HG03342 (cell line): Measurements from ENCODE around the gene FAM107B.
"Not testable (repeated sequence)": the region's sequence is repeated elsewhere in the genome, so short reads cannot be mapped to it uniquely, and the experiment has no call there.

Experiments
- ATAC-seq: cut with Tn5 transposase; IDR thresholded peaks from one replicate; pipeline ENCODE4 v1.9.1; 2021; ENCODE audit warnings: mild to moderate bottlenecking, moderate library complexity; ENCODE audit not compliant: unreplicated experiment

Gene FAM107B

DNA sequence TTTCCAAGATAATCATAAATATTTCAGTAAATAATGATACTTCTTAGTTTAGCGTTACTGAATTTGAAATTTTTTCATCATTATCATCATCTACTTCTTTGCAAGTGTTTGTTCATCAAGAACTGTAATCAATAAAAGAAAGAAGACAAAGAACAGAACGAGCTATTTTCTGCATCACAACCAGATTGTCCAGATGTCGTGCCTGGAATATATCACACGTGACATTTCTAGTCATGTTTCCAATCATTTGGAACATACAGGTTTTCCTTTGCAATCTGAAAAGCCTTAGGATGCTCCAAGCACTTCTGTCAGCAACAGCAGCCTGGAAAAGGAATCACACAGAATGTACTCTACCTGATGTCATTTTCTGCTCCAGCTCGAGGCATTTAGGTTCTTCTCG, 107.4 kb downstream of the FAM107B start:
- ATAC-seq, result no peak

DNA sequence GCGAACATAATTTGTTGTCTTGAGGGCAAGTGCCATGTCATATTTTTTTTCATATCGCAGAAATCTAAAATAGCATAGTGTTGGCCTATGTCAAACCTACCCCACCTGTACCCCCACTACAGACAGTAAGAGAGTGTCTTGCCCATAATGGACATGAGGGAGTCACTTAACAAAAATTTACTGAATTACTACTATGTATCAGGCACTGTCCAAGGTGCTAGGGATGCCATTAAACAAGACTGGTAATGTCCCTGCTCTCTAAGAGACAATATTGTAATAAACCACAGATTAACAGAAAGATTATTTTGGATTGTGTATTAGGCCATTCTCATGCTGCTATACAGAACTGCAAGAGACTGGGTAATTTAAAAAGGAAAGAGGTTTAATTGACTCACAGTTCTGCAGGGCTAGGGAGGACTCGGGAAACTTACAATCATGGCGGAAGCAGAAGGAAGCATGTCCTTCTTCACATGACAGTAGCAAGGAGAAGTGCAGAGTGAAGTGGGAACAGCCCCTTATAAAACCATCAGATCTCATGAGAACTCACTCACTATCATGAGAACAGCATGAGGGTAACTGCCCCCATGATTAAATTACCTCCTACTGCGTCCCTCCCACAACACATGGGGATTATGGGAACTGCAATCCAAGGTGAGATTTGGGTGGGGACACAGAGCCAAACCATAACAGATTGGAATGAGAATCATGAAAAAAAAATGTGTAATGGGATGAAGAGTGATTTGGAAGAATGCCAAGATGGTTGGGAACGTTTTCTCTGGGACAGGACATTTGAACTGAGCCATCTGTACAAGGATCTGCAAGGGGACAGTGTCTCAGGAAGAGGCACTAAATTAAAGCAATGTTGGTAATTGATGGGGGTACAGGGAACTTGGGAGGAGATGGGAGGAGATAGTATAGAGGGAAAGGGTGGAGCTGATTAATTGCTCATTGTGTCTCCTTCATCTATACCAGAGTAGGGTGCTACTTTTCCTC, 108.5 kb downstream of the FAM107B start:
- ATAC-seq, result no peak

DNA sequence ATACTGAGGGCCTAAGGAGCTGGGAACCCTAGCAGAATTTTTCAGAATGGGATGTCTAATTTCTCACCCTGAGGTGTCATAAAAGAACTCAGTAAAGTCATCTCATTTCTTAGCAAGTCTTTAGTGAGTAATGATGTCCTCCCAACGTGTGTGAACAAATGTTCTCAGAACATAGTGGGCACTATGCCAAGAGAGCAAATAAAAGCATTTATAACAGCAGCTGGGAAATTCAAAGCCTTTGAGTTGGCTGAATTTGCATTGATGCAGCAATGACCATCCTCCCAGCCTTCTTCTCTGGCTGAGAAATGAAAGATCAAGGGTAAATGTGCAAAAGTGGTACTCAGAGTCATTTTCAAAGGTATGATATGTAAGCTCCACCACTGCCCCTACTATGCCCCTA, 109.4 kb downstream of the FAM107B start:
- no peak for ATAC-seq

DNA sequence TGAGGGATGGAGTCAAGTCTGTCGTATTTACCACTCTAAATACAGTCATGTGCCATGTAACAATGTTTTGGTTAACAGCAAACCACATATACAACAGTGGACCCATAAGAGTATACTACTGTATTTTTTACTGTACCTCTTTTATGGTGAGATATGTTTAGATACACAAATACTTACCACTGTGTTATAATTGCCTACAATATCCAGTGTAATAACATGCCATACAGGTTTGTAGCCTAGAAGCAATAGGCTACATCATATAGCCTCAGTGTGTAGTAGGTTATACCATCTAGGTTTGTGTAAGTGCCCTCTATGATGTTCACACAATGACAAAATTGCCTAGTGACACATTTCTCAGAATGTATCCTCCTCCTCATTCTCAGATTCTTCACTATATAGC, 110.4 kb downstream of the FAM107B start:
- no peak for ATAC-seq

DNA sequence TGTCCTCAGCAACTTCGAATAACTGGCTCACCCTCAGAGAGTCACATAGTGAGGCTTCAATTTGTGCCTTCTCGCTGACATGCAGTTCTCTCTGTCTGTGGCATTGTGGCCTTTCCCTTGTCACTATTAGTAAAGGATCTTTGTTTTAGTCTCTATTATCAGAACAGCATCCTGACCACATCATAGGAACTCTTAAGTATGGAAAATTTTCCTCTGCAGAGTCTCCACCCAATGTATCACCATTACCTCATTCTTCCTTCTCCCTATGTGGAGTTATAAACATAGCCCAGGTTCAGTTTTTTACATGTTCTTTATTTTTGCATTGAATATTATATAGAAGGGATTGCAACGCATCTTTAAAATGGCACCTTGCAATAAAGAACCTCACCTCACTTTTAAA, 112.9 kb downstream of the FAM107B start:
- no peak for ATAC-seq

DNA sequence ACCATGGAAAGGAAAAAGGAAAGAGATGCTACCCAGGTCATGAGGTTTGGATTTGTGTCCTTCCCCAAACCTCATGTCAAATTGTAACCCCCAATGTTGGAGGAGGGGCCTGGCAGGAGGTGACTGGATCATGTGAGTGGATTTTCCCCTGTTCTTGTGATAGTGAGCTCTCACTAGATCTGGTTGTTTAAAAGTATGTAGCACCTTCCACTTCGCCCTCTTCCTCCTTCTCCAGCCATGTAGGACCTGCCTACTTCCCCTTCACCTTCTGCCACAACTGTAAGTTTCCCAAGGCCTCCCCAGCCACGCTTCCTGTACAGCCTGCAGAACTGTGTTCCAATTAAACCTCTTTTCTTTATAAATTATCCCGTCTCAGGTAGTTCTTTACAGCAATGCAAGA, 113.9 kb downstream of the FAM107B start:
- ATAC-seq, result no peak

DNA sequence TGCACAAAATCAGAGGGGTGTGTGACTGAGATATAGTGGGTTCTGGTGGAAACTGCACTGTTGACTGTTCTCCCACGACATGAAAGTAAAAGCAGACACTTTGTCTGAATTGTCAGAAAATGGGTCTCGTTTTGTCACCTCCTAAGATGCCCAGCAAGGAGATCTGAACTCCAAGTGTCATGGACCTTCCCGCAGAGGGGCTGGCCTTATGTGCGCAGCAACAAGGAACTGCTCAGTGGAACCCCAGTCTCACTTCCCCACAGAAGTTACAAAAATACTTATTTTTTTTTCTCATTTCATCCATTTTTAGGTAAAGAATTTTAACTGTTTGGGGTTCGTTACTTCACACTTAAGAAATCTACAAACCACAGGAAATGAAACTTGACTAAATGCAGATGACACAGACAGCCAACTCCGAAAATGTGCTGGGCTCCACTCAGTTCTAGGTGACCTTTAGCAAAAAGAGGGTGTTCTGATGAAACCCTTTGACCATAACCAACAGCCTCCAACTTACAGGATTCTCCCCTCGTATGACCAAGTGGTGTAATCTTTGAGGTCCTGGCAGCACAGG, 115.0 kb downstream of the FAM107B start:
- ATAC-seq, result peak; percentile 81

DNA sequence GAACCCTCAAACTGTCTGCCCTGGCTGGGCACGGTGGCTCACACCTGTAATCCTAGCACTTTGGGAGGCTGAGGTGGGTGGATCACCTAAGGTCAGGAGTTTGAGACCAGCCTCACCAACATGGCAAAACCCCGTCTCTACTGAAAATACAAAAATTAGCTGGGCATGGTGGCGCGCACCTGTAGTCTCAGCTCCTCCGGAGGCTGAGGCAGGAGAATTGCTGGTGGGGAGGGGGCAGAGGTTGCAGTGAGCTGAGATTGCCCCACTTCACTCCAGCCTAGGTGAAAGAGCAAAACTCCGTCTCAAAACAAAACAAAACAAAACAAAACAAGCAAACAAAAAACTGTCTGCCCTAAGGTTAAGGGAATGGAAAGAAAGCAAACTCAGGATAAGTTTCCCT, 115.6 kb downstream of the FAM107B start:
- ATAC-seq, result not testable (repeated sequence)

DNA sequence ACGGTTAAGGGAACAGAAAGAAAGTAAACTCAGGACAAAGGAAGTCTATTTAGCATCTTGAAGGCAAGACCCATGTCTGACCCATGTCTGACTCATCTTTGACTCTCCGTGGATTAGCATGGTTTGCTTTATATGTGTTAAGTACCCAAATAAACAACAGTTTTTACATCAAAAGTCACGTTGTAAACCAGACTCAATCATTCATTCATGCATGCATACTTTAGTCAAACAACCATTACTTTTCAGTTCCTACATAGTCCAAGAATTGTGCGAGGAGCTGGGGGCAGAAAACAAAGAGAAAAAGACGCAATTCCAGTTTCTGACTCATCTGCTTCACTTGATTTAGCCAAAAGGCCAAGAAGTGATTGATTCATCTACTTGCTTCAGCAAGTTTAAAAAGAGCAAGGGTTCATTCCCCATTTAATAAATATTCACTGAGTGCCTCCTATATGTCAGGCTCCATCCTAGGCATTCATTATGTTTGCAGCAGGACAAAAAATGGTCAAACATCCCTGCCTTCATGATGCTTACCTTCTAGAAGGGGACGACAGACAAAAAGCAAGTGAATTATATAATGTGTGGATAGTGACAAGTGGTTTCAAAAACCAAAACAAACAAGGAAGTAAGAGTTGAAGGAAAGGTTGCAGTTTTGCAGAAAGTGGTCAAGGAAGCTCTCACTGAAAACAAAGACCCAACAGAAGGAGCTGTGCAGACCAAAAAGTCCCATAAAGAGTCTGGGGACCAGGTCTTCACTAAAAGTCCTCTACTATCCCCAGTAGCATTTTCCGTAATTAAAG, 116.2 kb downstream of the FAM107B start:
- peak; percentile 25 for ATAC-seq

DNA sequence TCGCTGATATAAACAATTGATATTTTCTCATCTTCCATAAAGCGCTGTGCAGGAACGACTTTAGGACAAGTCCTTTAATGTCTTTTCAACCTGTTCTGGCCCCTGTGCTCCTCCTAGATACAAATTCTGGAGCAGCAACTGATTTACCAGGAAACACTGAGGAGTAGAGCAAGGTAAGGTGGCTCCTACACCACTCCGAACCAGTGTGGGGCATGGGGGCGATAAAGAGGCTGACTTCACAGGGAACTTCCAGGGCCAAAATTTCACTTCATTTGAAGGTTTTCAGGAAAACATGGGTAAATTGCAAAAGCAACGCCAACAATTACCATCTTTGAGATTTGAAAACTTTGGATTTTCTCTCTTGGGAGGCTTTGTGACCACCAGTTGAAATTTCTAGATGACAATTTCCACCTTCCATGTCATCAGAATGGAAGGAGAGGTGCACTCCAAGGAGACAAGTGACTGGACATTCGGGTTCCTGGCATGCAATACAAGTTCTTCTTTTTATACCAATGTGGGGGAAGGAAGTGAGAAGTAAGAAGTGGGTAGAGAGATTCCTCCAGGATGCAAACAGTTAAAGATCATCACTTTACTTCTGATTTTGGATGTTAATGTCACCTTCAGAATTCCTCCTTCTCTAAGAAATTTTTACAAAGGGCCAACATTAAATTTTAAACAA, 118.5 kb downstream of the FAM107B start:
- ATAC-seq, result no peak

DNA sequence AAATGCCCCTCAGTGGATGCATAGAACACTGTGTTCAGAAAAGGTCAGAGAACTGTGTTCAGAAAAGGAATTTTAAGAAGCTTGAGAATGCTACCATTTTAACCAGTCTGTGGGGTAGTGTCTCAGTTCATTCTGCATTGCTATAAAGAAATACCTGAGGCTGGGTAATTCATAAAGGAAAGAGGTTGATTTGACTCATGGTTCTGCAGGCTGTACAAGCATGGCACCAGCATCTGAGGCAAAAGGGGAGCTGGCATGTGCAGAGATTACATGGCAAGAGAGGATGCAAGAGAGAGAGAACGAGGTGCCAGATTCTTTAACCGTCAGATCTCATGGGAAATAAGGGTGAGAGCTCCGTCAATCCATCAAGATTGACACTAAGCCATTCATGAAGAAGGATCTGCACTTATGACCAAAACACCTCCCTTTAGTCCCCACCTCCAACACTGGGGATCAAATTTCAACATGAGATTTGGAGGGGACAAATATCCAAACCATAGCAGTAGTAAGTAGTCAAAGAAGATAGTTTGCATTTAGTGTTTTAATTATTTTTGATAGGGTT, 119.8 kb downstream of the FAM107B start:
- no peak for ATAC-seq

DNA sequence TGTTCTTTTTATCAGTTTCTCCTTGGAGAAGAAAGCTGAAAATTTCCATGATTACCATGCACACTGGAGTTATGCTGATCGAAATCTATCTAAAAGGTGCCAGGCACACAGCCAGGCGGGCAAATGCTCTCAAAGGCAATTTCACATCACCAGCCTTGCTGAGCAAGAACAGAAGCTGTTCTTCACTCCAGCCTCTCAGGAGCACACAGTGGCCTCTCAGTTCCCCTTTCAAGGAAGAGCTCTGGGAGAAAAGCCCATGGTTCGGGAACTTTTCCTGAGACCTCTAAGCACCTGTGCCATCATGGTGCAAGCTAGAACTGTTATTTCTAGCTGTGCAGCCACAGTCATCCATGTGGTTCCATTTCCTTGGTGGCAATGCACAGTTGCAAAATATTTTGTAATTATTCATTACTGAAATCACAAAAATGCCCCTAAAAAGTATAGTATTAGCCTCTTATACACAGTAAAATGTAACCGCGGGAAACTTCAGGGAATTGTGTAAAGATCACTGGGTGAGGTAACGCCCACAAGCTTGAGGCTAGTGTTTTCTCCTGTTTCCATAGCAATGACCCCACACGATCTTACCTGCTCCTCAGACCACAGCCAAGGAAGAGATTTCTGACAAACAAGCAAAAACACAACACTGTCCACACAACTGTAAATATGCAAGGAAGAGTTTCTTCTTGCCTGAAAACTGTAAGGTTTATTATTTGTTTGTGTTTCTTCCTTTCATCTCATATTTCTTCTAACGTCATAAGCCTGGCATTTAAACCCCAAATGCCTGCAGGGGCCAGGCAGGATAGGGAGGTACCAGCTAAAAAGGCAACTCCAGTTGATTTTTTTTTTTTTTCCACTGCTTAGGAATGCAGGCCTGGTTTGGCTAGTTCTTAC, 121.2 kb downstream of the FAM107B start:
- peak; percentile 46 for ATAC-seq

DNA sequence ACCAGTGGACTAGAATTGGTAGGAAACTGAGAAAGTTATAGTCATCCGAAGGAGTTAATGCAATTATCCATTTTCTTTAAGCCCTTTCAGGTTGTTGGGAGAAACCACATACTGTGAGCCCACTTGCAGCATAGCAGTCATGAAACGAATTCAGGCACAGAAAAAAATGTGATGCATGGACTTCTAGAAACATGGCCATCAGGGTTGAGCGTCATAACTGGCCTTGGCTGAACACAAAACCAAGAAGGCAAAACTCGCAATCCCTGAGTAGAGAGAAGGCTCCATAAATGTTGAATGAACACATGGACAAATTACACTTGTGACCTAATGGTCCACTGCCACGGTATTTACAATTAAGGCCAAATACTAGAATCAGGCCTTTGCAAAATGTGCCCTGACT, 121.9 kb downstream of the FAM107B start:
- ATAC-seq, result no peak

DNA sequence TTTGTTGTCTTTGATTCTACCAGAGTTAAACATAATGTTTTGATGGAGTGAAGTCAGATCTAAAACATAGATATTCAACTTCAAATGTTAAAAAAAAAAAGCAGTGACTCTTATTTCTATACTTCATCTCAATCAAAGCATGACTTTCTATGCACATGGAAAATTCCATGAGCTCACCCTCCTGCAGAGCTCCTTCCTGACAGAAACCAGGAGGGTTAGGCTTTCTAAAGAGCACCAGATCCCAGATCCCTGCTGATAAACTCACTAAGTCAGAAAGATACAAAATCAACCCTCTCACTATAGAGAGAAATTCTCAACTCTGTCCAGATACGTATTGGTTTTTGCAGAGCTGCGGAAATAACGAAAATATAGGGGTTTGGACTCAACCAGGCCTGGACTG, 122.6 kb downstream of the FAM107B start:
- ATAC-seq, result no peak

DNA sequence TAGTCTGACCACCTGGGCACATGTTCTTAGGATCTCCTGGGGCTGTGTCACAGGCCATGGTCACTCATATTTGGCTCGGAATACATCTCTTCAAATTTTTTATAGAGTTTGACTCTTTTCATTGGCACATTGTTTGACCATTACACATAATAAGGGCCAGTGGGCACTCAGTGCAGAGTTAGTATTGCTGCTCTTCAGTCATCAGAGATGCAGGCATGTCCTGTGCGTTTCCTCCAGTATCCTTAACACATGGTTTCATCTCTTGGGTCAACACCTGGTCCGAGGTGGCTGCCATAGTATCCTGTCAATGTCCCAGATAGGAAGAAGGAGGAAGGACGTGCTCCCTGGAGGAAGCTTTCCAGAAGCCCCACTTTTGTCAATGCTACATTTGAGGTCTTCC, 125.0 kb downstream of the FAM107B start:
- ATAC-seq, result no peak

DNA sequence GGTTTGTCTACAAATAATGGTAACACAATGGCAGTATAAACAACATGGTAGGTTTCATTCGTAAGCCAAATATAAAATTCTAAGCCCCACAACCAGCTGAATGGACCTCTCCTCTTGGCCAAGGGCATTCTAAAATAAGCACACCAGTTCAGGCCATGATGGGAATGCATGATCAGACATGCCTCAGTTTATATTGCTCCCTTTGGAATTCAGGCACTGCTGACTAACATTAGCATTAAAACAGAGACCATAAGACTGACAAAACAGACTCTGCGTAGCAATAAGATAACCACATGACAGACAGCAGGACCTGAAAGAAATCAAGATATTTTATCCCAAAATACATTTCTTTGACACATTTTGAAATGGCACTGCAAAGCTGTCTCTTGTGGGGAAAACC, 125.8 kb downstream of the FAM107B start:
- ATAC-seq, result no peak

DNA sequence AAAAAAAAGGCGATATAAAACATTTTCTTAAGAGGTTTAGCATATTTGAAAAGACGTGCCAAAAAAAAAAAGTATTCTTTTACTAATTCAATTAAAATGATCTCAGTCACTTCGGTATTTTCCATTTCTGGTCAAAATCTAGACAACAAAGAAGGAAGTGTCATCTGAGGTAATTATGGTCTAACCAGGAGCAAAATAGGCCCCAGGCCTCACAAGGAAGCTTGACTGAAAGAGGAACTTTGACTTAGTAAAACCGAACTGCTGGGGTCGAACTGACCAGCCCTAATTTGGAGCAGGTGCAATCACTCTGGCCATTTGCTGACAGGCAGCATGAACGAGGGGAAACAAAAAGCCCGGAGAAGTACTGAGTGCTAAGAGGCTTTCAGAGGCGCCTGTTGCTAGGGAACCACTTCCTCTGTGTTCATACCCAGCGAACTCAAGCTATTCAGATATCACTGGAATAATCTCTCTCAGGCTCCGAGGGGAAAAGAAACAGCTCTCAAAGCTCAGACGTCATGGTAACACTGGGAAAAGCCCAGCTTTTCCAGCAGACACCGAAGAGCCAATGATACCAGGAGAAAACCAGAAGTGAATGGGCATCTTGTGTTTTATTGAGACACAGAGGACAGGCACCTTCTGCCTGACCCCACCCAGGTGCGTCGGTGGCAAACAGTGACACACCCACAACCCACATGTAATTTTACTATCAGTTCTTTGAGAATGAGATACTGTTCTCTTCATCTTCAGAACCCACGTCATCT, 126.5 kb downstream of the FAM107B start:
- peak; percentile 94 for ATAC-seq

DNA sequence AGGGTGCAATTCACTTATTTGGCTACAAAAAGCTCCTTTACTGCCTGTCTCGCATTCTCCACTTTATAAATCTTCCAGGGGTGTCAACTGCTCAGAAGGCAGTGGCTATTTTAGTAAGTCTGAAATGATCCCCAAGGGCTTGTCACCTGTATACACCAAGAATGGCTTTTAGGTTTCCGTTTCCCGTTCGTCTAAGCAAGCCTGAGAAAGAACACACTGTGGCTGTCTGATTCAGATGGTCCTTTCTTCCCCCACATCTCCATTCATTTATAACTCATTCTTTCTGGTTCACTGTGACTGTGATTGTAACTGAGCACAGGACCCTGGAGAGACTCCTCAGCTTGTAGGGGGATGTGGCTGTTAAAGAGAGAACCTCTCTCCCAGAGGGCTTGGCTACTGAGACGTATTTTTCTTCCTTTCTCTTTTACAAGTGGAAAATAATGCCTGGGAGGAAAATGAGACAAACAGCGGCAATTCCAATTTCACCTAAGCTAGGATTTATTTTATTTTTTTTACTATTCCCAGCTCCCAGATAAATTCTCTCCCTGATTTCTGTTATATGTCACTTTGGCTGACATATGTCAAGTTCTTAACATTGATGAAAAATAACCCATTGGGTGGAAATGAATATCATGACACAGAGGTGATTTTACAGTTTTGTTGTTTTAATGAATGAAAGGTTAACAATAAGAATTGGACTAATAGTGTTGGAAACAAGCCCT, 129.3 kb downstream of the FAM107B start:
- ATAC-seq, result peak; percentile 30
